Suppressor macrophage (primary cell): Measurements from ENCODE around the gene S100A7.
A peak's percentile ranks its signal among the peaks of the same experiment; 100 is the strongest.

Experiments
- DNase-seq, 4 experiments: peaks; one replicate each; pipeline ENCODE4 v3.0.0-alpha.2; 2020 to 2022
- total RNA-seq, 17 experiments: gene quantifications; one replicate each; lab custom pipeline; 2026; ENCODE audit warnings: mixed read lengths in 6 of 17, inconsistent platforms in 3 of 17; lab: John Stamatoyannopoulos, UW

S100A7 gene
- 0 to 0.22 (median 0) reads per million in 17 experiments for total RNA-seq

DNA sequence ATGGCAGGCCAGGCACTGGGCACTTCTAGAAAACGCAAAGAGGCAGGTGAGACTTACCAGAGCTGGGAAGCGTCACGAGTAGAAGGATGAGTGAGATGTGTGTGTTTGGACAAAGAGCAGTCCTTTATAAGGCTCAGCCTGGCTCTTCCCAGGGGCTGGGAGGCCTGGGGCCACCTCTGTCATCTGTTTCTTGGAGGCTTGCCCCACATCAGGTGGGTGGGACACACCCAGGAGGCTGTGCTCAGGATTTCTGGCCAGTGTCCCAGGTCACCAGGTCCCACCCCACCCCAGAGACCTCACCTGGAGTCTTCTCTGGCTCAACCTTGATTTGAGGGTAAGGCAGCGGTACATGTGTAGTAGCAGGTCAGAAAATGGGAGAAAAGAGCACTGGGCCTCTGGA, at the start of gene S100A7:
Gene S100A7 (minus strand): TSS at position 101 of the 400 bp plus-strand sequence. CDS start 1,638 bp downstream, outside the sequence.
- no peak for DNase-seq

DNA sequence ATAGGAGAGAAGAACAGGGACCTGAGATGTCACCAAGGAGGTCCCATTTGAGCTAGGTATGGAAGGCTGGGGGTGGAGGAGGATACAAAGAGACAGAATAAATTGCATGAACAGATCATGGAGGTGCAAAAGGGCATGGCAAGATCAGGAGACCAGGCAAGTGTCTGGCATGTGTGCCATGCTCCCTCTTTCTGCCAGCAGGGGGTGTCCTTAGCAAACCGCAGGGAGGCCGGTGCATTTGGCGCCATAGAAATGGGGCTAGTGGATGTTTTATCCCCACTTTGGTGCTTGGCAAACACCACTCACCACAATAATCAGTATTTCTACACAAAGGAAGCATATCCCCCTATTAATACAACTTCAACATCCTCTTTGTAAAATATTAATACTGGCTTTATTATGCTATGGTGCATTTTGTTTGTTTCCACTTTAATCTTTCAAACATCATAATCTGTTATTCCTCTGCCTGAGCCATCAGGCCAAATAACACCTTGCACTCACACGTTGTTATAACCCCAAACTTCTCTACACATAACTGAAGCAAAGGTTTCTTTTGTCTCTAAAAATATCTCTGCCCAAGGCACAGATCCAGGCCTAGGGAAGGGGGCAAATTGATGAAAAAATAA, 49.4 kb upstream of the S100A7 start:
- peak; percentile 48 to 74 (median 63) for DNase-seq

DNA sequence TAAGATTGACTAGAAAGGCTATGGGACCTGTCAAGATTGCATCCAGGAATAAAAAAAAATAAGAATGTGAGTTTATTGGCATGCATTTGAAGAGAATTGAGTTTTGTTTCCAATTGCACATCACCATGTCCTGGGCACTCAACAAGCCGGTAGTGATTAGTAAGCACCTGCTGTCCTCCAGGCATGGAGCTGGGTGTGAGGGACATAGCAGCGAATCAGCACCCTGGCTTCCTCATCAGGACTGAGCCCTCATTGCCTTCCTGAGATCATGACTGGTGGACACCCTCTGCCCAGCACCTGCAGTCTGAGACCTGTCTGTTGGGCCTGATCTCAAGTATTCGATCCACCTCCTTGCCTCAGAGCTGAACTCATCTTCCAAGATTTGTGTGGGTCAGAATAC, 48.6 kb upstream of the S100A7 start:
- no peak for DNase-seq

DNA sequence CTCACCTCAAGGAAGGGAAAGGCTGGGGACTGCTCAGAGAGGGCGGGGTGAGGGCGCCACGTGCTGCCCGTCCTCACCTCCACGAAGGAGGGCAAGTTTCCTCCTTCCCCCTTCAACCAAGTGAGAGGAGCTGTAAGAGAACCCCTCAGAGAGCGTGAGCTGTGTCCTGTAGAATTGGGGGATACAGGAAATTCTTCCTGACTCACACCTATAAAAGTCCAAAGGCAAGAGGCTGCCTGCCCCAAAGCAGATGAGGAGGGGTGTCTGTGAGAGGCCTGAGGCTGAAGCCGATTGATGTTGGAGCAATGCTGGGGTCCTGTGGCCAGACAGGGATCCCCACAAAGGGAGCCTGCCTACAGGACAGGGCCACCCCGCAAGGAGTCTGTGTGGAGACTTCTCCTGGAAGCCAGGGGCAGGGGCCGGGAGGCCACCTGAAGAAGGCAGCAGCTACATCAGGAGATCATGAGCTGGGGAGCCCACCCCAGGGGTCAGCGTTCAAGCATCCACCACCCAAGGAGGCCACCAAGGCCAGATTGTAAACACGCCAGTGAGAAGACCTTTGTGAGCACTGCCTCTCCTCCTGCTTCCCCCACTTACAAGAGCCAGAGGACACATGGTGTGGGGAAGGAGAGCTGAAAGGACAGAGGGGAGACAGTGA, 47.6 kb upstream of the S100A7 start:
- no peak for DNase-seq

DNA sequence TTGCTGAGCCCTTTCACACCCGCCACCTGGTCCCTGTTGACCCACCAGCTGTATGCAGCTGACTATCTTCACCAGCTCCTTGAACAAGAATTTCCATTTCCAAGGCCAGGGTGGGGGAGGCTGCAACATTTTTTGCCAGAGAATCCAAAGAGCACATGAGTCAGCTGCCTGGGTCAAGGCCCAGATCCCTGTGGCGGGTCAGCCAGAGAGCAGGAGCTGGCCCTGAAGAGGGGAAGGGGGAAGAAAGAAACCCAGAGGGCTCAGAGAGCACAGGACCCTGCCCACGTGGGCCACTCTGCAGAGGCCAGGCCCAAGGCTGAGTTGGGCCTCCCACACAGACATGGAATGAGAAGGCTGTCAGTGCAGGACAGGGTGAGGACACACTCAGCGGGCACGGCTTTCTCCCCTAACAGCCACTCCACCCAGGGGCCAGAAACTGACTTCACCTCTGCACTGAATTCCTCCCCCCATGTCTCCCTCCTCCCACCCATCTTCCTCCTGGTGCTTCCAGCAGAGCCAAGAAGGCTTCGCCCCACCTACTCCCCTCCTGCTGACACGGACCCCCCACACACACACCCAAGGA, 46.5 kb upstream of the S100A7 start:
- DNase-seq = no peak

DNA sequence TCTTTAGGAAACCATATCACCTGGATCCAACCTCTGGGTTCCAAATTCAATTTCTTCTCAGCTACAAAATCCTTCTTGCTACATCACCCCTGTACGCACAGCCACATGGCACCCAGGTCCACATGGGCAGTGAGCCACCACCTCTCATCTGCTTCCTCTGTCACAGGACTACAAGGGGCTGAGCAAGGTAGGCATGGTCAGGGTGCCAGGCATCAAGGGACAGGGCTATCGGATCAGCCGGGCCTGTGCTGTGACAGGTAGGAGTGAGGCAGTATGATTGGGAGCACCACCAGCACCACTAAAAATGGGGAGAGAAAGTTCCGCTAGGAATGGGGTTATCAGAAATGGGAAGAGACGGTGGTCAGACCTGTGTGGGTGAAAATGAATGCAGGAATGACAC, 45.9 kb upstream of the S100A7 start:
- DNase-seq = no peak

DNA sequence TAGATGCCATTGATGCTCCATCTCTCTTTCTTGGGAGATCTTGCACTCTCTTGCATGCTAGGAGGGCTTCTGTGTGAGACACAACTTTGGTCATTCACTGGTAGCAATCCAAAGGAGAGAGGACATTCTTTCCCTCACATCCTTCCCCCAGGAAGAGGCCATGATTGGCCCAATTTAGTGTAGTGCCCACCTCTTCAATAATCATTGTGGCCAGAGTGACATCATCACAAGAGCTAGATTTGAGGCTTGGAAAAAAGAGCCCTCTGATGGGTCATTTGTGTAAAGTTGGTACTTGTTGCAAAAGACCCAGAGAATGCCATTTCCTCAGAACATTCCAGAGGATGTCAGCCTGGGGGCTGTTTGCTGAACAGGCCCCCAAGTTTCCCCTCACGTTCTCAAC, 45.1 kb upstream of the S100A7 start:
- no peak for DNase-seq

DNA sequence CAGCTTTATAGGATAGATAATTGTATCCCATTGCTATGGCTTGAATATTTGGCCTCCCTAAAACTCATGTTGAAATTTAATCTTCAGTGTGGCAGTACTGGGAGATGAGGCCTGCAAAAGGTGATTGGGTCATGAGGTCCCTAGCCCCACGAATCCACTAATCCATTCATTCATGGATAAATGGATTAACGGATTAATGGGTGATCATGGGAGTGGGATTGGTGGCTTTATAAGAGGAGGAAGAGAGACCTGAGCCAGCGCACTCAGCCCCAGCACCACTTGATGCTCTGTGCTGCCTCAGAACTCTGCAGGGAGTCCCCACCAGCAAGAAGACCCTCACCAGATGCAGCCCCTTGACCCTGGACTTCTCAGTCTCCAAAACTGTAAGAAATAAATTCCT, 43.3 kb upstream of the S100A7 start:
- no peak for DNase-seq

DNA sequence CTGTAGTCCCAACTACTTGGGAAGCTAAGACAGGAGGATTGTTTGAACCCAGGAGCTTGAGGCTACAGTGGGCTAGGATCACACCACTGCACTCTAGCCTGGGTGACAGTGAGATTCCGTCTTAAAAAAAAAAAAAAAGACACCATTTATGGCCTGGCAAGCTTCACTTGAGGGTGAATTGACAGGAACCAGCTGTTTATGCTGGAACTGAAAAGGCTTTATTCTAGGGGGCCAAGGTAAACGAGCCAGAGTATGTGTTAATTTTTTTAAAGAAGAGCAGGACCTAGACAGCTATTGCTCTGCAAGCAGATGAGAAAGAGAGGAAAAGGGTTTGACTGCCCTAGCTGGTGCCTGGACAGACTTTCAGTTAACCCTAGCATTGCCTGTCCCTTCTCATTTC, 38.3 kb upstream of the S100A7 start:
- no peak for DNase-seq

DNA sequence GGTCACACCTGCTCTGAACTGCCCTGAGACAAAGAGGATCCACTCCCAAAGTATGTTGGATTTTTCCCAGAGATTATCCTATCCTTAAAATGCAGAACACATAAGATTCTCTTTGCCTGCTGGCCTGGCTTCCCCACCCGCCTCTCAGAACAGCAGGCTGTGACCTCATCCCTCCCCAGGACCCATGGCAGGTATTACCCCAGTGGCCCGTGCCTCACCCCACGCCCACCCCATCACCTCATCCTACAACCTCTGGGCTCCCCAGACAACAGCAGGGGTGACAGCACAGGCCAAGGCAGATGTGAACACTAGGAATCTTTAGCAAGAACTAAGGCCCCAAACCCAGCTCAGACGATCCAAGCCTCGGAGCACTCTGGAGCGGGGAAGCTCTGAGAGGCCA, 35.1 kb upstream of the S100A7 start:
- no peak for DNase-seq

DNA sequence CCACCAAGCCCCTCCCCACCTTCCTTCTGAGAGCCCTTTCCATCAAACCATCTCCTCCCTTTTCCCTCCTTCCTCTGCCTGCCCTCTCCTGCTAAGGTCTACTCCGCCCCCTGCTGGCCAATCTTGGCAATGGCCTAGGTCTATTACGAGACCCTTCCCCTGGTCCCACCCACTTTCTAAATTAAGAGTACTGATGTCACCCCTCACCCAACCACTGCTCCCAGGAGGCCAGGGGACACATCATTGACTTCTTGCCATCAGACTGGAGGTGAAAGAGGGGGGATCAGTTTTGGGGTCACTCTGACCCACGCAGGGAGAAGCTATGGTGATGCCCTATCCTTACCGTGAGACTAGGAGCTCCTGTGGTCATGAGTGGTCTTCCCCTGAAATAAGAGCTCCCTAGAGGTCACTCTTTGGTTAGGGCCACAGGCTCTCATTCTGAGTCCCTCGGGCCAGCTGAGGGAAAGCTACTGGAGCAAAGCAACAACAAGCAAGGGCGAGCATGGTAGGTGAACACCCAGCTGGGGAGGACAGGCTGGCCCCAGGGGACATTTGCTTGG, 34.6 kb upstream of the S100A7 start:
- DNase-seq = peak; percentile 73 to 88 (median 80)

DNA sequence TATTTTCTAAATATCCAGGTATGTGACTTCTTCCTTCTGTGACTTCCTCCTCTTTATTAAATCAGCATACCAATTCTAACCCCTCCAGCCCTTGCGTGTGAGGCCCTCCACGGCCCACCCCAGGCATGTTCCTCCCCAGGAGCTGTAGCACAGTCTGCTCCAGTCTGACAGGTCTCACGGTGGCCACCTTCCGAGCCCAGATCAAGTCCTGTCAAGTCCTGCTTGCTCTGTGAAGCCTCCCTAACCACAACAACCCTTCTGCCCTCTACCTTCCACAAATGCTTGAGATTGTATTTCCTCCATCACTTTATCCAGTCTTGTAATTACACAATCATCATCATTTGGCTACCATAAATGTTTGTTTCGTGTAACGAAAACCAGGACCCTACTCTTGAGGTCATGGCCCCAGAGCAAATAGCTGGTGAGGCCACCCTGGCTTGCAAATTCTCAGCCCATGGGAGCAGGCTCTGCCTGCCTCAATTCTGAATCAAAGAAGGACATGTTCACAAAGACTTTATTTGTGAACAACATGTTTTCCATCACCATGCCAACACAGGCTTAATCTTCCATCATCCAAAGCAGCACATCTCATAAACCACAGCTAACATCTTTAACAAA, 33.0 kb upstream of the S100A7 start:
- no peak for DNase-seq

DNA sequence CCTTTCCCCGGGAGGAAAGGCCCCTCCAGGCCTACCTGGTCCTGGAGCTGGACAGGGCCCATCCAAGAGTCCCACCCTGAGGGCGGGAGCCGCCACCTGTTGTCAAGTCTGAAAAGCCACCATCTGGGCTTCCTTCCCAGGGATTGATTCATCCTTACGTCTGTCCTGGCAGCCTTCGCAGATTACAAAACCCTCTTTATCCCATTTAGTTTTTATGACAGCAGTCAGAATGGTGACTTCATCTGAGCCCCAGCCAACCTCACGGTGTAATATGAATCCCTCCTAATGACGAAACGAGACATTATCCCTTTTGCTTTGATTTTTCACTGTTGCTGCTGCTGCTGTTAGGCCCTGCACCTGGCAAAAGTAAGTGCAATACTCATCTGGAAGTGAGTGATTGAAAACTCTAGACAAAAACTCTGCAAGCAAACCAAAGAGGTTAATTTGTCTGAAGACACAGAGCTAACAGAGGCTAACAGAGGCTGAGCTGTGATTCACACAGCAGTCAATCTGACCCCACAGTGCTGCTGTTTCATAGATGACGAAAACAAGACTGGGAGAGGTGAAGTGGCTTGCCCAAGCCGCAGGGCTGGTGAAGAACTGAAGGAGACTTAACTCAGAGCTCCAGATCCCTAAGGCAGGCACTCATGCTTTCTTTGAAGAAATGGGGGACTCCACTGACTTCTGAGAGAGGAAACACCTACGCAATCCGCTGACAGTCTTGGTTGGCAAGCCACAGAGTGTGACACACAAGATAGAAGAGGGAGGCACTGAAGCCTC, 30.0 kb upstream of the S100A7 start:
- DNase-seq = peak; percentile 51 to 69 (median 64)

DNA sequence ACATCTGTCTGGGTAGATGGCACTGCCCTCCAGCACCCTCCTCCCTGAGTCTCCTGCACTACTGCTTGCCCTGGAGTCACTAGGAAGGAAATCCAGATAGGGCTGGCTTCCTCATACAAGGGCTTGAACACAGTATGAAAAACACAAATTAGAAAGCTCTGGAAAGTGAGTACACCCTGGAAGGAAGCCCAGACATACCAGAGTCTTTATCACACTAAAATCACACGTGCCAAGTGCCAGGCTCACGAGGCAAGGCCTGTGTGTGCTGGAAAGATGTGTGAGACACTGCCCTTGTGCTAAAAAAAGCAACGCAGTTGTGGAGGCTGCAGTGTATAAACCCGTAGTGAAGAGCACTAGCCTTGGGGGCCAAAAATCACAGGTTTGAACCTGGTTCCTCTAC, 28.3 kb upstream of the S100A7 start:
- no peak for DNase-seq

DNA sequence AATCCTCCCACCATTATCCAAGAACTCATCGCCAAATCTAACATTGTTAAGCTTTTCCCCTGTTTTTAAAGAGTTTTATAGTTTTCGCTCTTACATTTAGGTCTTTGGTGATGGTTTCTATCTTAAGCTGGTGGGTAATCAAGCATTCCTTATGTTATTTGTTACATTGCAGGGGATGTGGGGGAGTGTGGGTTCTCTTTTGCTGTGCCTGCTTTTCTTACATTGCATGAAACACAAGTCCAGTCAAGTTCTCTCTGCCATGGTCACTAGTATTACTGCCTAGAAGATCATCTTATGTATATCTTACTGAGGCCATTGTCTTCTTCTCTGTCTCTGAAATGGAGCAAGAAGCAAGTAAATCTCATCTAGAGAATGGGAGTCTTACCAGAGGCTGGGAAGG, 27.3 kb upstream of the S100A7 start:
- no peak for DNase-seq

DNA sequence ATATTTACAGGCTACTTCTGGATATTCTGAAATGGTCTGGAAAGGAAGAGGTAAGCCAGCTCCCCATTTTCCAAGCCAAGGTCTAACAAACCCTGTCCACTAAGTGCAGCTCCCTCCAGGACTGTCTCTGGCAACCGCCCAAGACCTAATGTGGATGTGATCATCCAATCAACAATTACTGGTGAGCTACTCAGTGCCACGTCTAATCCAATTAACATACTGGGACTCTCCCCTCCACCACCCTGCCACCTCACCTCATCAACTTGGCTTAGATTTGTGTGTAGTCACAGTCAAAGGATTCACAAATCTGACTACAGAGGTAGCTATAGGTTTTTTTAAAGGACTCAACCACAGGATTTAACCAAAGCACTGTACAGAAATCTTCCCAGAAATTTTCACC, 25.4 kb upstream of the S100A7 start:
- no peak for DNase-seq

DNA sequence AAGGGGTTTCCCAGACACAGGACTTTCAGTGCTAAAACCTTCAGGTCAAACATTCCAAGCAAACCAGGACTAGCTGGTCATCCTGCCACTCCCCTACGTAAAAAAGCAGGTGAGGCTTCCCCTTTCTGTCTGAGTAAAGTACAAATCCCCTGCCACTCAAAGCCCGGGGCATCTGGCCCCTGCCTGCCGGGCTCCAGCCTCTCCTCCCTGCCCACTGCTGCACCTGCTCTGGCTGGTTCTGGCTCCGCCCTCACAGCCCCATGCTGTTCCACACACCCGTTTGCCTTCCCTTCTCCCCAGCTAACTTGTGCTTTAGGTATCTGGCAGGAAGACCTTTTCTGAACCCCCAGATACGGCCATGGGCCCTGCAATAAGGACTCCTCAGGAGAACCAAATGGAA, 23.3 kb upstream of the S100A7 start:
- no peak for DNase-seq

DNA sequence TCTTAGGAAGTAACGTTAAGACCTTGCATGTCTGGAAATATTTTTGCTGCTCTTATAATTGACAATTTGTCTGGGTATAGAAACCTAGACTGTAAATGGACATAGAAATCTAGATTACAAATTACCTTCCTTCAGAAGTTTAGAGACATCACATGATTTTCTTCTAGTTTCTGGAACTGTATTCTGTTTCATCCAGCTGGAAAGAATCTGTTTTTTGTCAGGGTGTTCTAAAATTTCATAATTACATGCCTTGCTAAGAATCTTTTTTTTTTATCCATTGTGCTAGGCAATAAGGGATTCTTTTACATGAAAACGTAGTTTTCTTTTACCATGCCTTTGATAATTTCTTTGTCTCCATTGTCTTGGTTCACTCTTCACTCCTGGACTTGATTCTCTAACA, 20.7 kb upstream of the S100A7 start:
- no peak for DNase-seq

DNA sequence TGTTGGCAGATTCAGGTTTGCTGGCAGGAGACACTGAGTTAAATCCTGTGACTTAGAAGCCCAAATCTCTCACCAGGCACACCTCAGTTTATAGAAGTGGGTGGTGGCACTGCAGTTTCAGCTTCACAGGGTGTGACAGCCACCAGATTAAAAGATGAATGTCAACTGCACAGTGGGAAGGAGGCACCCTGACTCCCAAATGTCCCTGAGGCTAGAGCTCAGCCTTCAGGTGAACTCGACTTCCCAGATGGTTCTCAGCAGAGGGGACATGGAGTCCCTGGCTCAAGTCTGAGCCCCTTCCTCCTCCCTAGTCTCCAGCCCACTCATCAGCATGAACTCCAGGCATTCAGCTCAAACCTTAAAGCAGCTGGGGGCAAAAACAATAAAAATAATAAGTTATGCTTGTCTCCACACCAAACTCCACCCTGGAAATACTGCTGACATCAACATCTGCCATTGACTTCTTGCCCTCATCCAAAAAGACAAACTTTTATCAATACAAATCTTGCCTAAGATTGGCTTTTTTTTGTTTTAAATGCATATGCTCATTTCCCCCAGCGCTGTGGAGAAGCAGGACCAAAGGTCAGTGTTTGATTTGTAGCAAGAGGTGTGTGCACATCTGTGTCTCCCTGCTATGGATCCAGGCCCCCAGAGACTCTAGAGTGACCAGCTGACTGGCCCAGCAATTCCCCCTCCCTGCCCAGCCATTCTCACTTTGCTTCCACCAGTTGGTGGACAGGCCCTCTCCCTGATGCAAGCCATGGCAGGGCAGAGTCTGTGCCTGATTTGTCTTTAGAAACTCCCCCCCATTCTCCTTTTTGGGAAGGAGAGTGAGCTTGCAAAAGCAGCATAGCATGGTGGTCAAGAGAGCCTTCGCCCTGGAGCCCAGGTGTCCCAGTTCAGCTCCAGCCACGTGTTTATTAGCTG, 18.5 kb upstream of the S100A7 start:
- DNase-seq = no peak

DNA sequence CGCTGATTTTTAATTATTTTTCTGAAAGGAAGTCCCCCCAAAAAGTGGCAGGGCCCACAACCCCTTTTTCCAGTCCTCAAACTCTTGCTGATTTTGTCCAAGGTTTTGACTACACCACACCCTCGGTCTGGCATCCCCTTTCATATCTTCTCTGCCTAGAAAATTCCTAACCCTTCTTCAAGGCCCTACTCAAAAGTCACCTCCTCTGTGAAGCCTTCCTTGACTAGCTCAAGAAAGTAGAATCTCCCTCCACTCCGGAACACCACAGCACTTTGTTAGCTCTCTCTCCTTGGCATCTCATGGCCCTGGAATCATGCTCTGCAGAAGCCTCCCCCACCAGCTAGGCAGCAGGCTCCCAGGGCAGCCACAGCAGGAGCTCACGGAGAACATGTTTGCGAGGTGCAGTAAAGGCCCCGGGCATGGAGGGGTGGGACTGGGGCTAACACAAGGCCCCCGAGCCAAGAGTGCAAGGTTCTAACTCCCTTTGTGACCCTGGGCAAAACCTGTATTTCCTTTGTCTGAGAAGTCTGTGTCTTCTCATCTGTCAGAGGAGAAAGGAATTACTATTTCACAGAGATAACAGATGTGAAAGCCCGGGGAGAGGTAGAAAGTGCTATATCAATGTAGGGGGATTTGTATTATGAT, 17.7 kb upstream of the S100A7 start:
- DNase-seq = no peak

DNA sequence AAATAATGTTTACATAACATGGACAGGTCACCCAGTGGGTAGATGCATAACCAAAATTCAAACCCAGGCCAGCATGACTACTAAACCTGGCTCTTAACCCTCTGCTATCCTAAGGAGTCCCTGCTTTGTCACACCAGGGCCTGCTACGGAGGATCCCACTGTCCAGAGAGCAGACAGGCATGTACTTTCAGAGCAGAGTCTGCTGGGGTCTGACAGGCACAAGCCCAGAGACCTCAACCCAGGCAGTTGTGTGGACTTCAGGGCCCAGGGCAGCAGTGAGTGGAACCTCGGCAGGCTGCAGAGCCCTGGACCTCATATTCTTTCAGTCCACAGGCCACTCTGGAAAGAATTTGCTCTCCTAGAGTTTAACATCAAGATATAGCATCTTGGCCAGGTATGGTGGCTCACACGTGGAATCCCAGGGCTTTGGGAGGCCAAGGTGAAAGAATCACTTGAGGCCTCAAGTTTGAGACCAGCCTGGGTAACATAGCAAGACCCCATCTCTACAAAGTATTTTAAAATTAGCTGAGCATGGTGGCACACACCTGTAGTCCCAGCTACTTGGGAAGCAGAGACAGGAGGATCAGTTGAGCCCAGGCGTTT, 16.1 kb upstream of the S100A7 start:
- no peak for DNase-seq
